NCI-H510A treated with DMSO at 0.1 percent for 48 hours (cell line): ENCODE data around the gene CTNNB1.

Experiments used
- DNase-seq: peaks from one replicate; lab custom pipeline; 2025; lab: John Stamatoyannopoulos, UW

CTNNB1 gene

GRCh38 chr3:41192885-41193284 lies 6.4 kb upstream of the CTNNB1 start:
- no peak for DNase-seq

- no peak for DNase-seq
Observed at GRCh38 chr3:41193794-41194539, 5.3 kb upstream of the CTNNB1 start.

- no peak for DNase-seq
Observed at GRCh38 chr3:41194701-41195100, 4.6 kb upstream of the CTNNB1 start.

GRCh38 chr3:41195946-41196345 lies 3.4 kb upstream of the CTNNB1 start:
- no peak for DNase-seq

- no peak for DNase-seq
Observed at GRCh38 chr3:41196499-41197410, 2.5 kb upstream of the CTNNB1 start.

GRCh38 chr3:41198046-41198445 lies 1.3 kb upstream of the CTNNB1 start:
- DNase-seq, result no peak

GRCh38 chr3:41198526-41198925 lies 779 bp upstream of the CTNNB1 start:
- DNase-seq, result peak; percentile 25

- DNase-seq, result peak; percentile 8
Observed at GRCh38 chr3:41199866-41200668, 762 bp downstream of the CTNNB1 start.

- no peak for DNase-seq
Observed at GRCh38 chr3:41200669-41201021, 1.3 kb downstream of the CTNNB1 start.

GRCh38 chr3:41202075-41202833 lies 2.9 kb downstream of the CTNNB1 start:
- DNase-seq, result peak; percentile 8

GRCh38 chr3:41202834-41203345 lies 3.6 kb downstream of the CTNNB1 start:
- peak; percentile 20 for DNase-seq

GRCh38 chr3:41204369-41204768 lies 5.1 kb downstream of the CTNNB1 start:
- no peak for DNase-seq

GRCh38 chr3:41205591-41205990 lies 6.3 kb downstream of the CTNNB1 start:
- no peak for DNase-seq

- DNase-seq, result no peak
Observed at GRCh38 chr3:41207355-41207754, 8.1 kb downstream of the CTNNB1 start.

- DNase-seq, result no peak
Observed at GRCh38 chr3:41208507-41209220, 9.4 kb downstream of the CTNNB1 start.

GRCh38 chr3:41209646-41210045 lies 10.3 kb downstream of the CTNNB1 start:
- DNase-seq, result no peak

- no peak for DNase-seq
Observed at GRCh38 chr3:41210966-41211365, 11.7 kb downstream of the CTNNB1 start.

GRCh38 chr3:41212088-41212487 lies 12.8 kb downstream of the CTNNB1 start:
- DNase-seq, result no peak

- DNase-seq, result no peak
Observed at GRCh38 chr3:41213588-41213987, 14.3 kb downstream of the CTNNB1 start.

GRCh38 chr3:41216422-41216821 lies 17.1 kb downstream of the CTNNB1 start:
- DNase-seq, result no peak

- DNase-seq, result no peak
Observed at GRCh38 chr3:41216993-41217392, 17.7 kb downstream of the CTNNB1 start.
